ENCODE results near the gene FARSA.
"Not testable (repeated sequence)": the region's sequence is repeated elsewhere in the genome, so short reads cannot be mapped to it uniquely, and the experiment has no call there.

The FARSA gene

GRCh38 chr19:12957389-12957952 lies 24.0 kb upstream of the FARSA start:
- Mint-ChIP-seq H3K27ac (peak overlapping the region; percentile 96), H3K4me3 (peak overlapping the region; percentile 91), H3K4me1 (peaks cover 20% of the 10 kb centered on the region)
- H3K36me3 Mint-ChIP-seq, H3K27me3 Mint-ChIP-seq, H3K9me3 Mint-ChIP-seq: not testable (repeated sequence)

DNA sequence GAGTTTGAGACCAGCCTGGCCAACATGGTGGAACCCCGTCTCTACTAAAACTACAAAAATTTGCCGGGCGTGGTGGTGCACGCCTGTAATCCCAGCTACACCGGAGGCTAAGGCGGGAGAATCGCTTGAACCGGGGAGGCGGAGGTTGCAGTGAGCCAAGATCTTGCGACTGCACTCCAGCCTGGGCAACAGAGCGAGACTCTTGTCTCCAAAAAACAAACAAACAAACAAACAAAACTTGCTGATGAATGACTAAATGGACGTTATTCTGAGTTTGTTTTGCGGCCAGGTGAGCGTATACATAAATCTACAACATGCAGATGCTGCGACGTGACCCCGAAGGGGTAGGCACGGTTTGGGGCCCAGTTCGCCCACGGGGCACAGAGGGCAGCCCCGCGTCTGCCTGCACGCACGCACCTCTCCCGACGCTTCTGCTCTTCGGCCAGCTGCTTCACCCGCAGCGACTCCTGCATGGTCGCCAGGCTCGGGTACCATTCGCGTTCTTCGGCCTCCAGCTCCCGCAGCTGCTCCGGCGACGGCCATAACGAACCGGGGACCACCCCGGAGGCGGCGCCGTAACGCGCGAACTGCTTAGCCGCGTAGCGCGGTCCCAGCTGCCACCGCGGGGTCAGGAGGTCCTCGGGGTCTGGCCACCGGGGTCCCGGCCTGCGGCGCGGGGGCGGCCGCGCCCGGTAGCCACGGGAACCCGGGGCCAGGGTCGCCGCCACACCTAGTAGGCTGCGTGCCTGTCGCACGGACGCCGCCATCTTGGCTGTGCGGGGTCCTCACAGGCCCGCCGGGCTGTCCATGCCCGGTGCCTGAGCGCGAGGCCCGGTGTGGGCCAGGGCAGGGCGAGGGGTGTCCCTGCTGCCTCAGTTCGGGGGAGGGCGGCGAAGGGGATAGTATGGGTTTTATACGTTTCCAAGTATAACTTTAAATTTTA lies 23.2 kb upstream of the FARSA start, which contains the start of gene GADD45GIP1:
TSS of gene GADD45GIP1 (minus strand) at position 778 of the 943 bp plus-strand sequence. CDS start at position 767, 11 bp downstream.
- no peaks in the 10 kb centered on the region for H3K27me3 Mint-ChIP-seq
- H3K4me3 Mint-ChIP-seq, result peak within 1 kb of the TSS; percentile 91
- no peaks in the 10 kb centered on the region for H3K9me3 Mint-ChIP-seq
- peaks cover 20% of the 10 kb centered on the region for H3K4me1 Mint-ChIP-seq
- peak within 1 kb of the TSS; percentile 96 for H3K27ac Mint-ChIP-seq
- H3K36me3 Mint-ChIP-seq, result peaks cover 2% of the 10 kb centered on the region

DNA sequence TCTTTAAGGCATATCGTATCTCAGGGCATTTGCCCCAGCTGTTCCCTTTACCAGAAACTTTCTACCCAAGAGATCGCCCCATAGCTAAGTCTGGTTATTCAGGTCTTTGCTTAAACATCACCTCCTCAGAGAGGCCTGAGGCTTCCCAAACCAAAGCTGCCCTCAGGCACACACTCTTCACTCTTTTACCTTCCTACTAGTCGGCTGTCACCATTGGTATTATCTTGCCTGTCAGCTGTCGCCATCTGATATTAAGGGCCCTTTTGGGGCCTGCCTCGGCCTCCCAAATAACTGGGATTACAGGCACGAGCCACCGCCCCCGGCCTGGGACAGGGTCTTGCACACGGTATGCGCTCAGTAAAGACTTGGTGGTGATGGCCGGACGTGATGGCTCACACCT lies 22.5 kb upstream of the FARSA start:
- H3K9me3 Mint-ChIP-seq, result no peaks in the 10 kb centered on the region
- H3K4me3 Mint-ChIP-seq, result peak overlapping the region; percentile 81
- H3K36me3 Mint-ChIP-seq, result peaks cover 3% of the 10 kb centered on the region
- no peaks in the 10 kb centered on the region for H3K27me3 Mint-ChIP-seq
- peaks cover 20% of the 10 kb centered on the region for H3K4me1 Mint-ChIP-seq
- peak overlapping the region; percentile 92 for H3K27ac Mint-ChIP-seq

DNA sequence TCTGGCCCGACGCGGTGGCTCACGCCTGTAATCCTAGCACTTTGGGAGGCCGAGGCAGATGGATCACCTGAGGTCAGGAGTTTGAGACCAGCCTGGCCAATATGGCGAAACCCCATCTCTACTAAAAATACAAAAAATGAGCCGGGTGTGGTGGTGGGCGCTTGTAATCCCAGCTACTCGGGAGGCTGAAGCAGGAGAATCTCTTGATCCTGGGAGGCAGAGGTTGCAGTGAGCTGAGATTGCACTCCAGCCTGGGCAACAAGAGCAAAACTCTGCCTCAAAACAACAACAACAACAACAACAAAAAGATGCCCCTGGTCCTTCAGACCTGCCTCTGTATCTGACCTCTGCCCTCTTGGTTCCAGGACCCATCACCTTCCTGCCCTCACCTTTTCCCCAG lies 22.1 kb upstream of the FARSA start:
- Mint-ChIP-seq H3K27ac (peak overlapping the region; percentile 92), H3K4me1 (peaks cover 20% of the 10 kb centered on the region), H3K4me3 (peak overlapping the region; percentile 81)
- not testable (repeated sequence) for H3K27me3 Mint-ChIP-seq, H3K36me3 Mint-ChIP-seq, H3K9me3 Mint-ChIP-seq

GRCh38 chr19:12954612-12954962 lies 21.1 kb upstream of the FARSA start:
- H3K27me3 Mint-ChIP-seq, result no peaks in the 10 kb centered on the region
- H3K36me3 Mint-ChIP-seq, result peaks cover 8% of the 10 kb centered on the region
- H3K4me1 Mint-ChIP-seq, result peaks cover 20% of the 10 kb centered on the region
- no peaks in the 10 kb centered on the region for H3K9me3 Mint-ChIP-seq
- H3K4me3 Mint-ChIP-seq, result peak overlapping the region; percentile 43
- peak overlapping the region; percentile 47 for H3K27ac Mint-ChIP-seq

DNA sequence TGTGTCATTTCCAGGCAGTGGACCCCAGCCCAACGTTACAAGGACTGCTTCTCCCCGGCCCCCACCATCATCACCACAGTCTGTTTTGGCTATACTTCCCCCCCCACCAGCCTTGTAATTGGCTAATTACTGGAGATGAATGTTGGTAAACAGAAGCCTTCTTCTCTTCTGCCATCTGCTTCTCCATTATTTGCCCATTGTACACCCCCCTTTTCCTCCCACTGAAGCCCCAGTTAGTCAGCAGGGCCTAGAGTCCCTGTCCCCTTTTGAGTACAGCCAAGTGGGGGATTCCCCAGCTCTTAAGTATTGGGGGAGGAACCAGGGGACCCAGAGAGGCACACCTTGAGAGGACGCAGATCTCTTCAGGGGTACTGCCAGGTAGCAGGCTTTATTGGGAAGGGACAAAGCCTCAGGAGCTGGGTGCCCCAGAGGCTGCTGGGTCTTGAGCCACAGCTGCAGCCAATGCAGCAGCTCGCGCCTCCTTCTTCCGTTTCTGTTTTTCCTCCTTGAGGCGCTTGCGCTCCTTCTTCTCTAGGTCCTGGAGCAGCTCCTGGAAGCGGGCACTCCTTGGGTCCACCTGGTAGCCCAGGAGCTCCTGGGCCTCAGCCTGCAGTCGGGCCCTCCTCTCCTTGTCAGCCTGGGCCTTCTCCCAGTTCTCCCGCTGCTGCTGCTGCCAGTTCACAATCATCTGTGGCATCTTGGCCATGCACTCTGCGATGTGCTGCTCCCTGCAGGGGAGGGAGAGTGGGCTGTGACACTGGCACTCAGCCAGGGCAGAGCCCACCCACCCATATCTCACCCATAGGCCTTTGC lies 20.5 kb upstream of the FARSA start:
- no peaks in the 10 kb centered on the region for H3K27me3 Mint-ChIP-seq
- H3K27ac Mint-ChIP-seq, result peak overlapping the region; percentile 47
- H3K9me3 Mint-ChIP-seq, result no peaks in the 10 kb centered on the region
- H3K4me1 Mint-ChIP-seq, result peaks cover 20% of the 10 kb centered on the region
- peaks cover 8% of the 10 kb centered on the region for H3K36me3 Mint-ChIP-seq
- H3K4me3 Mint-ChIP-seq, result peak overlapping the region; percentile 43

- Mint-ChIP-seq H3K27ac (no peak overlapping the region), H3K9me3 (no peaks in the 10 kb centered on the region), H3K36me3 (peaks cover 8% of the 10 kb centered on the region), H3K4me1 (peaks cover 20% of the 10 kb centered on the region), H3K4me3 (no peak overlapping the region), H3K27me3 (no peaks in the 10 kb centered on the region)
These were observed 19.8 kb upstream of the FARSA start for GRCh38 chr19:12953138-12953798.

GRCh38 chr19:12952488-12953137 lies 19.1 kb upstream of the FARSA start:
- no peaks in the 10 kb centered on the region for H3K9me3 Mint-ChIP-seq
- H3K4me1 Mint-ChIP-seq, result peaks cover 23% of the 10 kb centered on the region
- no peaks in the 10 kb centered on the region for H3K27me3 Mint-ChIP-seq
- H3K36me3 Mint-ChIP-seq, result peaks cover 11% of the 10 kb centered on the region
- no peak overlapping the region for H3K4me3 Mint-ChIP-seq
- H3K27ac Mint-ChIP-seq, result peak overlapping the region; percentile 8

DNA sequence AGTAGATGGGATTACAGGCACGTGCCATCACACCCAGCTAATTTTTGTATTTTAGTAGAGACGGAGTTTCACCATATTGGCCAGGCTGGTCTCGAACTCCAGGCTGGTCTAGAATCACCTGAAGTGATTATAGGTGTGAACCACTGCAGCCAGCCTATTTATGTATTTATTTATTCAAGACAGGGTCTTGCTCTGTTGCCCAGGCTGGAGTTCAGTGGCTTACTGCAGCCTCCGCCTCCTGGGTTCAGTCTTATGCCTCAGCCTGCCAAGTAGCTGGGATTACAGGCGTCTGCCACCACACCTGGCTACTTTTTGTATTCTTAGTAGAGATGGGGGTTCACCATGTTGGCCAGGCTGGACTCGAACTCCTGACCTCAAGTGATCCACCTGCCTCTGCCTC lies 18.5 kb upstream of the FARSA start:
- H3K27ac Mint-ChIP-seq, H3K9me3 Mint-ChIP-seq, H3K27me3 Mint-ChIP-seq, H3K4me3 Mint-ChIP-seq: not testable (repeated sequence)
- H3K4me1 Mint-ChIP-seq, result peaks cover 24% of the 10 kb centered on the region
- H3K36me3 Mint-ChIP-seq, result peaks cover 12% of the 10 kb centered on the region

DNA sequence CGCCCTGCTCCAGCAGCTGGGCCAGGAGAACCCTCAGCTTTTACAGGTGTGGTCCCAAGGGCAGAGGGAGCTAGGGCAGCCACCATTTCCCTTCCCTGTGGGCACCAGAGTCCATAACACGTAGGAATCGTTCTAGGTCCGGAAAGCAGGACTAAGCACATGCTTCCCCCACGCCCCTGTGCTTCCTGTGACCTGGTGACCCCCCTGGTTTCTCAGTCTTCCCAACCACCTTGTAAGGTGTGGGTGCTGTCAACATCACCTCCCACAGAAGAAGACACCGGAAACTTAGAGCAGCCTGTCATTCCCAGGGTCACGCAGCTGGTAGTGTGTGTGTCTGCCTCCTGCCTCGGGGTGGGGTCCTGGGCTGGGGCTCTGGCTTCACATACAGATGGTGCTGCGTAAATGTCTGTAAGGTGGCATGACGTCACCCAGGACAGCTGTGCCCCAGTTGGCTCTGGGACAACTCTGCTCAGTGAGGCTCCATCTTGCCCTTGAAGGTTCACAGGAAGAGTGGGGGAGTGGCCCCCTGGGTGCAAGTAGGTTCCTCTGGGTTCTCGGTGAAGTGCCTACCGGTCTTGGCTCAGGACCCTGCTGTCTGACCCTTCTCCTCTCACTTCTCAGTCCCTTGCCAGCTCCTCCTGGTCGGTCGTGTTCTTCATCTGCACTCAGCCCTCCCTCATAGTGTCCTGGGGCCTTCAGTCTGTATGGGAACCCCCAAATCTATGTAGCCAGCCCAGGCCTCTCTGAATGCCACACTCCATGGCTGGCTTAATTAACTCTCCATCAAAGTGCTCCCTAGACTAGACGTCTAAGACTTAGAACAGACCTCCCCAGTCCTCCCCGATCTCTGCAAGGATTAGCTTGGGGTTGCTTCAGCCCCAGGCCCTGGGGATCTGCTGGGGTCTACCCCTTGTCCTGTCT lies 16.1 kb upstream of the FARSA start:
- Mint-ChIP-seq H3K36me3 (peaks cover 15% of the 10 kb centered on the region), H3K4me1 (peaks cover 22% of the 10 kb centered on the region), H3K27ac (peak overlapping the region; percentile 85)

GRCh38 chr19:12948612-12949362 lies 15.3 kb upstream of the FARSA start:
- H3K27me3 Mint-ChIP-seq, result no peaks in the 10 kb centered on the region
- H3K4me1 Mint-ChIP-seq, result peaks cover 23% of the 10 kb centered on the region
- H3K4me3 Mint-ChIP-seq, result no peak overlapping the region
- H3K27ac Mint-ChIP-seq, result no peak overlapping the region
- no peaks in the 10 kb centered on the region for H3K9me3 Mint-ChIP-seq
- H3K36me3 Mint-ChIP-seq, result peaks cover 17% of the 10 kb centered on the region

More for the DNA sequence above, 16.1 kb upstream of the FARSA start:
- H3K4me3 Mint-ChIP-seq, result no peak overlapping the region
- H3K9me3 Mint-ChIP-seq, result no peaks in the 10 kb centered on the region
- H3K27me3 Mint-ChIP-seq, result no peaks in the 10 kb centered on the region

DNA sequence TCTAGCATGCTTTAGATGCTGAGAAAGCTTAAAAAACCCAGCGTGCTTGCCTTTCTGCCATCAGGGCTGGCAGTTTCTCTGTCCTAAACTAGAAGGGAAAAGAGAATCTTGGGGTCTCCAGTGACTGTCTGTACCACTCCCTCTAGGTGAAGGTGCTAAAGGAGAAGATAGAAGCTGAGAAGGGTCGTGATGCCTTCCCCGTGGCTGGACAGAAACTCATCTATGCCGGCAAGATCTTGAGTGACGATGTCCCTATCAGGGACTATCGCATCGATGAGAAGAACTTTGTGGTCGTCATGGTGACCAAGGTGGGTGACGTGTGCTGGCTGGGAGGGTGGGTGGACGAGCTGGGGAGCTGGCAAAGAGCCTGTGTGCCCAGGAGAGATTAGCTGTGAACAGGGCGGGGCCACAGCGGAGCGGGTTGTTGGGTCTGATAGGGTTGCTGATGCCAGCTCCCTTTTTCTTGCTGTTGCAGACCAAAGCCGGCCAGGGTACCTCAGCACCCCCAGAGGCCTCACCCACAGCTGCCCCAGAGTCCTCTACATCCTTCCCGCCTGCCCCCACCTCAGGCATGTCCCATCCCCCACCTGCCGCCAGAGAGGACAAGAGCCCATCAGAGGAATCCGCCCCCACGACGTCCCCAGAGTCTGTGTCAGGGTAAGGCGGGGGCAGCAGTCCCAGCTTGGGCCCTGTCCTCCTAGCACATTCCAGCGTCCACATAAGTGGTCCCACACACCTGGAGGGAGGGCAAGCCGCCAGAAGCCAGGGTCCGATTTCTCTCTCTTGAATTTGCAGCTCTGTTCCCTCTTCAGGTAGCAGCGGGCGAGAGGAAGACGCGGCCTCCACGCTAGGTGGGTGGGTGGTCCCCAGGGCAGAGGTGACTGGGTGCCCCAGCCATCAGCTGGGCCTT lies 14.4 kb upstream of the FARSA start:
- peaks cover 21% of the 10 kb centered on the region for H3K36me3 Mint-ChIP-seq
- H3K27ac Mint-ChIP-seq, result peak overlapping the region; percentile 18
- H3K4me3 Mint-ChIP-seq, result peak overlapping the region; percentile 17
- H3K9me3 Mint-ChIP-seq, result no peaks in the 10 kb centered on the region
- H3K4me1 Mint-ChIP-seq, result peaks cover 30% of the 10 kb centered on the region
- no peaks in the 10 kb centered on the region for H3K27me3 Mint-ChIP-seq

Data from activated naive CD4-positive, alpha-beta T cell treated with anti-CD3 and anti-CD28 coated beads, Interleukin-2, amount 50 U/mL, for 24 hours (primary cell).